COR-L47 (cell line): ENCODE data around the gene TM9SF3.
"Not testable (repeated sequence)": the region's sequence is repeated elsewhere in the genome, so short reads cannot be mapped to it uniquely, and the experiment has no call there.

Experiments used
- DNase-seq: peaks from one replicate; lab custom pipeline; 2025; lab: John Stamatoyannopoulos, UW

TM9SF3 gene

GRCh38 chr10:96565774-96566173, 21.0 kb downstream of the TM9SF3 start:
- DNase-seq: no peak

- DNase-seq: no peak
Observed at GRCh38 chr10:96560966-96561887, 25.6 kb downstream of the TM9SF3 start.

GRCh38 chr10:96560489-96560888, 26.3 kb downstream of the TM9SF3 start:
- DNase-seq: no peak

- DNase-seq: no peak
Observed at GRCh38 chr10:96556003-96556402, 30.8 kb downstream of the TM9SF3 start.

- DNase-seq: no peak
Observed at GRCh38 chr10:96555330-96555729, 31.5 kb downstream of the TM9SF3 start.

GRCh38 chr10:96548589-96548988, 38.2 kb downstream of the TM9SF3 start:
- no peak for DNase-seq

- DNase-seq: not testable (repeated sequence)
Observed at GRCh38 chr10:96545558-96545957, 41.3 kb downstream of the TM9SF3 start.

GRCh38 chr10:96541921-96542320, 44.9 kb downstream of the TM9SF3 start:
- no peak for DNase-seq

GRCh38 chr10:96540240-96540639, 46.6 kb downstream of the TM9SF3 start:
- no peak for DNase-seq

- no peak for DNase-seq
Observed at GRCh38 chr10:96538683-96539082, 48.1 kb downstream of the TM9SF3 start.

GRCh38 chr10:96536129-96536528, 50.7 kb downstream of the TM9SF3 start:
- no peak for DNase-seq

- no peak for DNase-seq
Observed at GRCh38 chr10:96532523-96532922, 54.3 kb downstream of the TM9SF3 start.

- DNase-seq: no peak
Observed at GRCh38 chr10:96529634-96530279, 57.1 kb downstream of the TM9SF3 start.

- DNase-seq: no peak
Observed at GRCh38 chr10:96524741-96525140, 62.1 kb downstream of the TM9SF3 start.

- no peak for DNase-seq
Observed at GRCh38 chr10:96517284-96517683, 69.5 kb downstream of the TM9SF3 start.

GRCh38 chr10:96516337-96516736, 70.5 kb downstream of the TM9SF3 start:
- DNase-seq: no peak

GRCh38 chr10:96513698-96514561, 72.9 kb downstream of the TM9SF3 start, which contains the start of gene TLL2:
Gene TLL2, minus strand, starts transcription at chr10:96513926. Its CDS starts 241 bp downstream, at chr10:96513685.
- peak; percentile 64 for DNase-seq

GRCh38 chr10:96513305-96513697, 73.5 kb downstream of the TM9SF3 start:
- no peak for DNase-seq

GRCh38 chr10:96512524-96513304, 74.1 kb downstream of the TM9SF3 start:
- DNase-seq: no peak

GRCh38 chr10:96511044-96511945, 75.5 kb downstream of the TM9SF3 start:
- no peak for DNase-seq
